CD14-positive monocyte (primary cell): ENCODE results near the gene ZNF560. TPM values are rescaled to one million over a fixed set of nuclear protein-coding genes. Genes with fewer than 3 reads are reported as not detected.
"Not testable (repeated sequence)": the region's sequence is repeated elsewhere in the genome, so short reads cannot be mapped to it uniquely, and the experiment has no call there.

Experiments used
- DNase-seq, 3 donors: peaks; one replicate each; pipeline ENCODE4 v3.0.0-alpha.2; 2011 to 2022
- H2AFZ ChIP-seq: 2 replicates; pipeline ENCODE4 v1.6.0; 2012; ENCODE audit warnings: mild to moderate bottlenecking, low read depth, low read length, inconsistent platforms; ENCODE audit not compliant: insufficient read depth, poor library complexity, severe bottlenecking
- H3K27ac ChIP-seq, 2 donors: 1 replicate in 1 of 2; 2 replicates in 1 of 2; pipeline ENCODE4 v1.5.1; 2012 to 2013; ENCODE audit warnings: low read length in 2 of 2, control low read depth in 1 of 2, inconsistent platforms in 1 of 2, low read depth in 1 of 2, mild to moderate bottlenecking in 1 of 2
- H3K27me3 ChIP-seq, 2 donors: one replicate each; pipeline versions ENCODE4 v1.6.0 to v1.6.1; 2011 to 2013; ENCODE audit warnings: low read length in 2 of 2; ENCODE audit not compliant: control insufficient read depth in 2 of 2, insufficient read depth in 2 of 2
- H3K36me3 ChIP-seq, 2 donors: replicated peaks in 1 of 2; 1 replicate in 1 of 2; 2 replicates in 1 of 2; pipeline versions ENCODE4 v1.5.1 to v1.6.1; 2012 to 2013; ENCODE audit warnings: low read length in 2 of 2, control low read depth in 1 of 2, inconsistent platforms in 1 of 2, mild to moderate bottlenecking in 1 of 2; ENCODE audit not compliant: insufficient read depth in 2 of 2, control insufficient read depth in 1 of 2
- H3K4me1 ChIP-seq, 2 donors: 1 replicate in 1 of 2; 2 replicates in 1 of 2; pipeline versions ENCODE4 v1.5.1 to v1.6.1; 2012 to 2013; ENCODE audit warnings: low read length in 2 of 2, control low read depth in 1 of 2, inconsistent platforms in 1 of 2, mild to moderate bottlenecking in 1 of 2, moderate library complexity in 1 of 2; ENCODE audit not compliant: insufficient read depth in 2 of 2, control insufficient read depth in 1 of 2
- H3K4me2 ChIP-seq: replicated peaks from 2 replicates; pipeline ENCODE3; 2012; ENCODE audit warnings: low read length, moderate library complexity, mild to moderate bottlenecking; ENCODE audit not compliant: poor library complexity, severe bottlenecking; ENCODE audit errors: extremely low read depth
- H3K4me3 ChIP-seq, 3 experiments: fragments of 200-600 bp in 1 of 3; sonication (generic) in 1 of 3; replicated peaks in 1 of 3; 1 replicate in 2 of 3; 2 replicates in 1 of 3; pipeline ENCODE4 v1.5.1; 2011 to 2013; ENCODE audit warnings: low read length in 3 of 3, mild to moderate bottlenecking in 3 of 3, control low read depth in 2 of 3, low read depth in 2 of 3, inconsistent platforms in 1 of 3, moderate library complexity in 1 of 3
- H3K79me2 ChIP-seq: 2 replicates; pipeline ENCODE4 v1.6.0; 2012; ENCODE audit warnings: mild to moderate bottlenecking, control low read depth, inconsistent platforms, low read length, moderate library complexity; ENCODE audit not compliant: insufficient read depth
- H3K9ac ChIP-seq: 2 replicates; pipeline ENCODE4 v1.6.0; 2017; ENCODE audit warnings: low read length, mild to moderate bottlenecking; ENCODE audit not compliant: insufficient read depth, poor library complexity, severe bottlenecking
- H3K9me3 ChIP-seq, 2 donors: replicated peaks in 1 of 2; 1 replicate in 1 of 2; 2 replicates in 1 of 2; pipeline versions ENCODE4 v1.5.1 to v1.6.1; 2012 to 2013; ENCODE audit warnings: low read length in 2 of 2, control low read depth in 1 of 2; ENCODE audit not compliant: control insufficient read depth in 1 of 2, insufficient read depth in 1 of 2
- H4K20me1 ChIP-seq: 2 replicates; pipeline ENCODE4 v1.6.0; 2012; ENCODE audit warnings: mild to moderate bottlenecking, low read length, control low read depth, moderate library complexity; ENCODE audit not compliant: insufficient read depth
- H3K27ac Mint-ChIP-seq, 7 donors: one replicate each; pipeline ENCODE4 v1.8.0; 2020; ENCODE audit warnings: mild to moderate bottlenecking in 7 of 7, mixed read lengths in 7 of 7, moderate library complexity in 6 of 7, inconsistent platforms in 2 of 7
- H3K27me3 Mint-ChIP-seq, 3 donors: one replicate each; pipeline ENCODE4 v1.8.0; 2021 to 2022; ENCODE audit warnings: low read depth in 3 of 3, mild to moderate bottlenecking in 3 of 3, mixed read lengths in 3 of 3, moderate library complexity in 3 of 3, inconsistent platforms in 1 of 3
- H3K36me3 Mint-ChIP-seq, 2 donors: one replicate each; pipeline ENCODE4 v1.8.0; 2020; ENCODE audit warnings: mixed read lengths in 2 of 2, inconsistent platforms in 1 of 2, mild to moderate bottlenecking in 1 of 2
- H3K4me1 Mint-ChIP-seq: one replicate; pipeline ENCODE4 v1.8.0; 2020; ENCODE audit warnings: mild to moderate bottlenecking, mixed read lengths
- H3K4me3 Mint-ChIP-seq, 2 donors: one replicate each; pipeline ENCODE4 v1.8.0; 2020; ENCODE audit warnings: mild to moderate bottlenecking in 2 of 2, mixed read lengths in 2 of 2, moderate library complexity in 1 of 2
- H3K9me3 Mint-ChIP-seq, 7 donors: one replicate each; pipeline ENCODE4 v1.8.0; 2020 to 2022; ENCODE audit warnings: mixed read lengths in 7 of 7, mild to moderate bottlenecking in 6 of 7, moderate library complexity in 6 of 7, inconsistent platforms in 2 of 7
- WGBS: methylation state at CpG from one replicate; pipeline ENCODE4 v1.1.5; 2013; ENCODE audit warnings: missing lambda C conversion rate; ENCODE audit not compliant: insufficient coverage; 5-methylcytosine and 5-hydroxymethylcytosine counted together
- intact Hi-C, 2 donors: fragments of 100-400 bp; cut with micrococcal nuclease; formaldehyde crosslinking; loops; one replicate each; pipeline versions ENCODE4 v1.15.0 to v1.15.1; 2023
- polyA minus RNA-seq: library from RNA; depleted of rRNA, polyadenylated mRNA; stranded (reverse); fragments of >200 nt; gene quantifications from 2 replicates; pipeline ENCODE4 v1.2.3, GENCODE V29; 2012
- polyA plus RNA-seq, 3 donors: library from polyadenylated mRNA; depleted of rRNA in 1 of 3; unstranded in 2 of 3; stranded (reverse) in 1 of 3; fragments of 300-500 nt in 2 of 3; fragments of >200 nt in 1 of 3; fragmentation: Illumina TruSeq in 2 of 3; gene quantifications; 1 replicate in 2 of 3; 2 replicates in 1 of 3; pipeline ENCODE4 v1.2.3, GENCODE V29; 2012 to 2021
- total RNA-seq, 12 experiments: library from RNA in 1 of 12; stranded (reverse) in 1 of 12; fragments of 120-200 nt in 1 of 12; gene quantifications; one replicate each; pipeline ENCODE4 v1.2.4 and lab custom pipeline; 2013 to 2026; ENCODE audit warnings: mixed read lengths in 6 of 12, inconsistent platforms in 1 of 12
- TF ChIP-seq, protein P1 (sequence below): fragments of 200-600 bp; IDR thresholded peaks from one replicate; pipeline ENCODE4 v1.8.0; 2022; ENCODE audit warnings: antibody characterized with exemption, mild to moderate bottlenecking

Gene ZNF560
- 0.02 TPM for total RNA-seq (2013)
- polyA plus RNA-seq (not detected), polyA minus RNA-seq (not detected in 2 replicates), total RNA-seq (lab: John Stamatoyannopoulos, UW) (0 to 1.2 (median 0) reads per million in 11 experiments)

DNA sequence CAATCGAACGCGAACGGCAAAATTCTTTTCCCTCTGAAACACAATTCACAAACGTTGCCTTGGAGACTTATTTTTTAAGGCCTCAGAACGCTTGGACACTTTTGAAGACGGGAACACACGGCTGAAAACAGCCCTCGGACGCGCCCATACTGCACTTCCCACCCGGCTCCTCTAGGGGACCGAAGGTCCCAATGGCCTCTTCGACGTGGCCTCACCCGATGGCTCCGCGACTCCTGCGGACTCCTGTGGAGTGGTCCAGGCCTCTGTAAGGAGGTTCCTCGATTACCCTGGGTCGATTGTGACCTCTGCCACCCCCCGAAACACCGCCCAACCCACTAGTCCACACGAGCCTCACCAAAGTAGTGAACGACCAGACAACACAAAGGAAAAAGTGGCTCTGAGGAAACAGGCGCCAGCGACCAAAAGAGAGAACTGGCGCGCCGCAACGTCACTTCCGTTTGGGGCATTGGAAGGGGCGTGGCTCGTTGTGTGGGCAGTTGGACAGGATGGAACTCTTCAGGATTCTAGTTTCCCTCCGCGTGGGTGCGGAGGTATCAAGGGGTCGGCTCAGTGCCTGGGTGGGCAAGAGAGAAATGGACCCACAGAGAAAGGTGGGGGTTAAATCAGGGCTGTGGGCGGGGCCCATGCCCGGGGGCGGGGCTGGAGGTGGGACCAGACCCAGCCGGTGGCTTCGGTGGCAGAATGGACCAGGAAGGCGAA is at the start of gene ZNF560:
Gene ZNF560 (minus strand): TSS at position 434 of the 720 bp plus-strand sequence. CDS start 23,303 bp downstream, outside the sequence.
- 4% methylated on average over 33 of the region's 44 CpGs for WGBS
- Histone ChIP-seq H3K4me2 (no peak within 1 kb of the TSS), H3K27me3 (peaks cover 0 to 4% of the 10 kb centered on the region in 2 donors), H3K27ac (no peak within 1 kb of the TSS), H4K20me1 (no peaks in the 10 kb centered on the region), H3K9ac (no peak within 1 kb of the TSS), H3K79me2 (no peaks in the 10 kb centered on the region), H3K36me3 (no peaks in the 10 kb centered on the region), H3K4me1 (no peaks in the 10 kb centered on the region), H3K4me3 (peak within 1 kb of the TSS in 1 of 3 experiments; percentile 33), H2AFZ (peak within 1 kb of the TSS; percentile 57), H3K9me3 (peaks cover 63 to 88% of the 10 kb centered on the region in 2 donors)
- H3K27ac Mint-ChIP-seq: no peak within 1 kb of the TSS
- intact Hi-C loops: no loop called here
- peaks cover 7 to 14% (median 13%) of the 10 kb centered on the region in 3 donors for H3K27me3 Mint-ChIP-seq
- H3K4me1 Mint-ChIP-seq: peaks cover 7% of the 10 kb centered on the region
- DNase-seq: no peak
- TF ChIP-seq, protein P1, sequence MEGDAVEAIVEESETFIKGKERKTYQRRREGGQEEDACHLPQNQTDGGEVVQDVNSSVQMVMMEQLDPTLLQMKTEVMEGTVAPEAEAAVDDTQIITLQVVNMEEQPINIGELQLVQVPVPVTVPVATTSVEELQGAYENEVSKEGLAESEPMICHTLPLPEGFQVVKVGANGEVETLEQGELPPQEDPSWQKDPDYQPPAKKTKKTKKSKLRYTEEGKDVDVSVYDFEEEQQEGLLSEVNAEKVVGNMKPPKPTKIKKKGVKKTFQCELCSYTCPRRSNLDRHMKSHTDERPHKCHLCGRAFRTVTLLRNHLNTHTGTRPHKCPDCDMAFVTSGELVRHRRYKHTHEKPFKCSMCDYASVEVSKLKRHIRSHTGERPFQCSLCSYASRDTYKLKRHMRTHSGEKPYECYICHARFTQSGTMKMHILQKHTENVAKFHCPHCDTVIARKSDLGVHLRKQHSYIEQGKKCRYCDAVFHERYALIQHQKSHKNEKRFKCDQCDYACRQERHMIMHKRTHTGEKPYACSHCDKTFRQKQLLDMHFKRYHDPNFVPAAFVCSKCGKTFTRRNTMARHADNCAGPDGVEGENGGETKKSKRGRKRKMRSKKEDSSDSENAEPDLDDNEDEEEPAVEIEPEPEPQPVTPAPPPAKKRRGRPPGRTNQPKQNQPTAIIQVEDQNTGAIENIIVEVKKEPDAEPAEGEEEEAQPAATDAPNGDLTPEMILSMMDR: no peak
- H3K9me3 Mint-ChIP-seq: peaks cover 33 to 89% (median 83%) of the 10 kb centered on the region in 7 donors
- peaks cover 0 to 8% of the 10 kb centered on the region in 2 donors for H3K36me3 Mint-ChIP-seq
- peak within 1 kb of the TSS; percentile 31 to 63 for H3K4me3 Mint-ChIP-seq

- H3K4me1 Mint-ChIP-seq: no peaks in the 10 kb centered on the region
- H3K36me3 Mint-ChIP-seq: no peaks in the 10 kb centered on the region
- intact Hi-C loops: loop anchor here in 1 of 2 donors (10.0 kb wide), 1 partner anchor 113 kb away; the partner anchor contains the start of gene ZNF266
Observed at GRCh38 chr19:9547870-9548269, 49.5 kb upstream of the ZNF560 start.

DNA sequence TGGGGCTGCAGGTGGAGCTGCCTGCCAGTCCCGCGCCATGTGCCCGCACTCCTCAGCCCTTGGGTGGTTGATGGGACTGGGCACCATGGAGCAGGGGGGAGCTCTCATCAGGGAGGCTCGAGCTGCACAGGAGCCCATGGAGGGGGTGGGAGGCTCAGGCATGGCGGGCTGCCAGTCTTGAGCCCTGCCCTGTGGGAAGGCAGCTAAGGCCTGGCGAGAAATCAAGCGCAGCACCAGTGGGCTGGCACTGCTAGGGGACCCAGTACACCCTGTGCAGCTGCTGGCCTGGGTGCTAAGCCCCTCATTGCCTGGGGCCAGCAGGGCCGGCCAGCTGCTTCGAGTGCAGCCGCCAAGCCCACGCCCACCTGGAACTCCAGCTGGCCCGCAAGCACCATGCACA is 42.9 kb upstream of the ZNF560 start:
- not testable (repeated sequence) for H3K27ac Mint-ChIP-seq, H3K4me1 Mint-ChIP-seq, H3K9ac ChIP-seq, H3K4me2 ChIP-seq, H3K27me3 ChIP-seq, H4K20me1 ChIP-seq, H3K27me3 Mint-ChIP-seq, DNase-seq, H3K4me3 ChIP-seq, H3K27ac ChIP-seq, H3K36me3 ChIP-seq, H3K4me1 ChIP-seq, H3K4me3 Mint-ChIP-seq, H2AFZ ChIP-seq
- Histone ChIP-seq H3K79me2 (peaks cover 14% of the 10 kb centered on the region), H3K9me3 (peaks cover 40 to 46% of the 10 kb centered on the region in 2 donors)
- H3K36me3 Mint-ChIP-seq: peaks cover 4 to 10% of the 10 kb centered on the region in 2 donors
- 91% methylated on average over 7 of the region's 12 CpGs for WGBS
- H3K9me3 Mint-ChIP-seq: peaks cover 20 to 42% (median 38%) of the 10 kb centered on the region in 7 donors
- intact Hi-C loops: loop anchor here in 1 of 2 donors (10.0 kb wide), 1 partner anchor 106 kb away; the partner anchor contains the start of gene ZNF266

More at GRCh38 chr19:9547870-9548269, 49.5 kb upstream of the ZNF560 start:
- peaks cover 0 to 1% (median 0%) of the 10 kb centered on the region in 3 donors for H3K27me3 Mint-ChIP-seq
- Histone ChIP-seq H3K9me3 (peaks cover 62 to 78% of the 10 kb centered on the region in 2 donors), H3K79me2 (no peaks in the 10 kb centered on the region), H3K27ac (no peak overlapping the region), H4K20me1 (no peaks in the 10 kb centered on the region), H2AFZ (no peak overlapping the region), H3K27me3 (no peaks in the 10 kb centered on the region), H3K9ac (no peak overlapping the region), H3K4me1 (no peaks in the 10 kb centered on the region), H3K36me3 (no peaks in the 10 kb centered on the region), H3K4me2 (no peak overlapping the region), H3K4me3 (no peak overlapping the region)
- no peak overlapping the region for H3K27ac Mint-ChIP-seq
- DNase-seq: no peak
- peaks cover 38 to 49% (median 45%) of the 10 kb centered on the region in 7 donors for H3K9me3 Mint-ChIP-seq
- TF ChIP-seq, protein P1: no peak
- WGBS: 90% methylated on average over 11 of the region's 11 CpGs
- H3K4me3 Mint-ChIP-seq: no peak overlapping the region
